ENCODE measurements around the gene STARD3. TPM values are rescaled to one million over a fixed set of nuclear protein-coding genes. Genes with fewer than 3 reads are reported as not detected.
"Not testable (repeated sequence)": the region's sequence is repeated elsewhere in the genome, so short reads cannot be mapped to it uniquely, and the experiment has no call there.

The STARD3 gene
- total RNA-seq, 1 donor from 2014 or later = 58.2 TPM

DNA sequence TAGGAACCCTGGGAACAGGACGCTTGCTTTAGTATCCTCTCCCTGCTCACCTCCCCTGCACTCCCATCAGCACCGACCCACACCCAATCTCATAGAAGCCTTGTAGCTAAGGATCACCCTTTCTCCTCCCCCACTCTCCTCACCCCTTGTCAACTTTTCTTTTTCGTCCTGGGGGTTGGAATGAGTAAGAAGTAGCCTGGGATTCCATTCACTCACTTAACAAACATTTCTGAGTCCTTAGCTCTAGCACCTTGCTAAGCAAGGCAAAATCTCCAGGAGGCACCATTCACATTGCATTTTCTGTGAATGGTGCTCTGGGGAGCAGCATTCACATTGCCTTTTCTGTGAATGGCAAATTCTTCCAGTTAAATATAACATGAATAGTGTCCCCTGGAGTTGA is 52.0 kb downstream of the STARD3 start:
- TF ChIP-seq, protein P1, sequence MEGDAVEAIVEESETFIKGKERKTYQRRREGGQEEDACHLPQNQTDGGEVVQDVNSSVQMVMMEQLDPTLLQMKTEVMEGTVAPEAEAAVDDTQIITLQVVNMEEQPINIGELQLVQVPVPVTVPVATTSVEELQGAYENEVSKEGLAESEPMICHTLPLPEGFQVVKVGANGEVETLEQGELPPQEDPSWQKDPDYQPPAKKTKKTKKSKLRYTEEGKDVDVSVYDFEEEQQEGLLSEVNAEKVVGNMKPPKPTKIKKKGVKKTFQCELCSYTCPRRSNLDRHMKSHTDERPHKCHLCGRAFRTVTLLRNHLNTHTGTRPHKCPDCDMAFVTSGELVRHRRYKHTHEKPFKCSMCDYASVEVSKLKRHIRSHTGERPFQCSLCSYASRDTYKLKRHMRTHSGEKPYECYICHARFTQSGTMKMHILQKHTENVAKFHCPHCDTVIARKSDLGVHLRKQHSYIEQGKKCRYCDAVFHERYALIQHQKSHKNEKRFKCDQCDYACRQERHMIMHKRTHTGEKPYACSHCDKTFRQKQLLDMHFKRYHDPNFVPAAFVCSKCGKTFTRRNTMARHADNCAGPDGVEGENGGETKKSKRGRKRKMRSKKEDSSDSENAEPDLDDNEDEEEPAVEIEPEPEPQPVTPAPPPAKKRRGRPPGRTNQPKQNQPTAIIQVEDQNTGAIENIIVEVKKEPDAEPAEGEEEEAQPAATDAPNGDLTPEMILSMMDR (IDR thresholded peaks at IDR 0.05) = no peak
- POLR2A ChIA-PET = interaction anchor here (0.7 to 2.9 kb wide), 5 partner anchors 9 to 143 kb away, joined by 4 to 25 read pairs (median 22); partner anchors contain the start of genes MIEN1 and STARD3
- CTCF ChIA-PET = interaction anchor here (1.2 to 2.1 kb wide), 2 partner anchors 14 to 41 kb away, joined by 4 to 6 read pairs; partner anchors contain the start of gene MIEN1
- Mint-ChIP-seq H3K27me3 (no peaks in the 10 kb centered on the region), H3K4me3 (peak overlapping the region; percentile 99), H3K4me1 (peaks cover 18% of the 10 kb centered on the region), H3K9me3 (no peaks in the 10 kb centered on the region), H3K27ac (peak overlapping the region; percentile 97), H3K36me3 (ENCODE audit: low read depth) (peaks cover 21% of the 10 kb centered on the region)
- intact Hi-C loops (cut with micrococcal nuclease) = loop anchor here (5.0 kb wide), 2 partner anchors 173 to 263 kb away; partner anchors contain the start of gene IKZF3
- ATAC-seq (ENCODE audit: low read depth) = no peak
- DNase-seq = no peak

DNA sequence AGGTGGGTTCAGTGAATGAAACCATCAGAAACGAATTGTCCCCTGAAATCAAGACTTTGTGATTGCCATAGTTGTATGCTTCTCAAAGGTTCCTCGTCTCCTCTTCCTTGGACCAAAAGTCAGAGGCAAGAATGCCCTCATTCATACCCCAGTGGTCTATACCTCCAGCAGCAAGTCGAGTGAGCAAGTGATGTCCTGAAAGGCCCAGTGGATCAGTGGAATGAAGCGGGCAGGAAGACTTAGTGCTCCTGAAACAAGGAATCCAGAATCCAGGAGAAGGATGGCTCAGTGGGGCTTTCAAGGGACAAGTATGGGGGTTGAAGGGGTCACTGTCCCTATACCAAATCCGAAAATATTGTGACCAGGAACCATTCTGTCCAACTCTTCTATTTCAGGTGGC is 57.6 kb downstream of the STARD3 start:
- CTCF ChIA-PET = no interaction called here
- peaks cover 1% of the 10 kb centered on the region for H3K4me1 Mint-ChIP-seq
- ATAC-seq (ENCODE audit: low read depth) = no peak
- TF ChIP-seq, protein P1 (IDR thresholded peaks at IDR 0.05) = no peak
- POLR2A ChIA-PET = no interaction called here
- no peak overlapping the region for H3K4me3 Mint-ChIP-seq
- H3K9me3 Mint-ChIP-seq = no peaks in the 10 kb centered on the region
- H3K36me3 Mint-ChIP-seq (ENCODE audit: low read depth) = peaks cover 2% of the 10 kb centered on the region
- peaks cover 11% of the 10 kb centered on the region for H3K27me3 Mint-ChIP-seq
- H3K27ac Mint-ChIP-seq = no peak overlapping the region
- no peak for DNase-seq
- intact Hi-C loops (cut with micrococcal nuclease) = no loop called here

DNA sequence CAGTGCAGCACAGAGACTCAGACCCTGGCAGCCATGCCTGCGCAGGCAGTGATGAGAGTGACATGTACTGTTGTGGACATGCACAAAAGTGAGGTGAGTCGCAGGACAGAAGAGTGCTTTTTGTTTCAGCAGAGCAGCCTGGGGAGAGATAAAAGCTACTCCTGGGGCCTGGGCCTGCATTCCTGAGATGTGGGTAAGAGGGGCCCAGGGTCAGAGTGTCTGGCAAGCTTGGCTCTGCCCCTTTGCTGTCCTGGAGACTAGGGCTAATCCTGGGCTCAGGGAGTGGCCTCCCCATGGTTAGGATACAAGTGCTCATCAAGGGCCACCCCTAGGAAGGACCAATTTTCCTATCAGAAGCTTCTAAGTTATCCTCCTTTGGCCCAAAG is 58.1 kb downstream of the STARD3 start:
- POLR2A ChIA-PET = no interaction called here
- Mint-ChIP-seq H3K36me3 (ENCODE audit: low read depth) (peaks cover 2% of the 10 kb centered on the region), H3K27me3 (peaks cover 14% of the 10 kb centered on the region)

DNA sequence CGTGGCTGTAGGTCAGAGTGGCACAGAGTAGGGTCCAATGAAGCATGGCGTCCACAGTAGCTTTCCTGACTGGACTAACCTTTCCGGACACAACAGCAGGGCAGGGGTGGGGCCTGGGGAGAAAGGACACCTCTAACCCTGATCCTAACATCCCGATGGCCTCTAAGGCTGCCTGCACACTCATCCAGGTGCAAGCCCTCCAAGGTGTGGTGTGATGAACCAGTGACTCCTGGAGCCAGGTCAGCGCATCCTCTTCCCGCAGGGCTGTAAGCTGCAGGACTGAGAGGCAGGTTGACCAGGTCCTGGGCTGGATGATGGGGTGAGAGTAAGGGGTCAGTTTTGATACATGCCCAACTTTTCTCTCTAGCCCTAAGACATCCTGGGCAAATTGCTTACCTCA is 59.8 kb downstream of the STARD3 start:
- ChIA-PET POLR2A (no interaction called here), CTCF (no interaction called here)
- H3K4me3 Mint-ChIP-seq = no peak overlapping the region
- H3K27ac Mint-ChIP-seq = no peak overlapping the region
- no peaks in the 10 kb centered on the region for H3K9me3 Mint-ChIP-seq
- peaks cover 2% of the 10 kb centered on the region for H3K36me3 Mint-ChIP-seq (ENCODE audit: low read depth)
- ATAC-seq (ENCODE audit: low read depth) (no peak), DNase-seq (no peak)
- H3K4me1 Mint-ChIP-seq = peaks cover 9% of the 10 kb centered on the region
- H3K27me3 Mint-ChIP-seq = peaks cover 26% of the 10 kb centered on the region
- intact Hi-C loops (cut with micrococcal nuclease) = no loop called here
- TF ChIP-seq, protein P1 (IDR thresholded peaks at IDR 0.05) = no peak

More for the DNA sequence above, 58.1 kb downstream of the STARD3 start:
- TF ChIP-seq, protein P1 (IDR thresholded peaks at IDR 0.05) = no peak
- no peak for DNase-seq
- ATAC-seq (ENCODE audit: low read depth) = no peak
- no peak overlapping the region for H3K27ac Mint-ChIP-seq
- no peak overlapping the region for H3K4me3 Mint-ChIP-seq
- no peaks in the 10 kb centered on the region for H3K9me3 Mint-ChIP-seq
- intact Hi-C loops (cut with micrococcal nuclease) = no loop called here
- CTCF ChIA-PET = no interaction called here
- peaks cover 4% of the 10 kb centered on the region for H3K4me1 Mint-ChIP-seq

DNA sequence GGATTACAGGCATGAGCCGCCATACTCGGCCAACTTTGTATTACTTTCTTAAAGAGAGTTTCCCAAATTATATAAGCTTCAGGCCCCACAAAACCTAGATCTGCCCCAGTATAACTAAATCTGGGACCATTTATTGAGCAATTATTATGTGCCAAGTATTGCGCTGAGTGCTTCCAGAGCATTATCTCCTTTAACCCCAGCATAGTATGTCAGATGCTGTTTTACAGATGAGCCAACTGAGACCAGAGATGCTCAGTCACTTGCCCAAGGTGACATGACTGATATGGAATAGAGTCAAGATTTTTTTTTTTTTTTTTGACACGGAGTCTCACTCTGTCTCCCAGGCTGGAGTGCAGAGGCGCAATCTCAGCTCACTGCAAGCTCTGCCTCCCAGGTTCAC is 61.0 kb downstream of the STARD3 start:
- Mint-ChIP-seq H3K4me3 (no peak overlapping the region), H3K27me3 (peaks cover 30% of the 10 kb centered on the region), H3K27ac (no peak overlapping the region), H3K9me3 (no peaks in the 10 kb centered on the region), H3K36me3 (ENCODE audit: low read depth) (peaks cover 2% of the 10 kb centered on the region), H3K4me1 (peaks cover 9% of the 10 kb centered on the region)
- POLR2A ChIA-PET = interaction anchor here (0.6 kb wide), 1 partner anchor 32 kb away, joined by 4 read pairs; no protein-coding TSS in a partner anchor
- CTCF ChIA-PET = no interaction called here
- TF ChIP-seq, protein P1 (IDR thresholded peaks at IDR 0.05) = no peak
- intact Hi-C loops (cut with micrococcal nuclease) = no loop called here
- DNase-seq = no peak
- ATAC-seq (ENCODE audit: low read depth) = no peak

DNA sequence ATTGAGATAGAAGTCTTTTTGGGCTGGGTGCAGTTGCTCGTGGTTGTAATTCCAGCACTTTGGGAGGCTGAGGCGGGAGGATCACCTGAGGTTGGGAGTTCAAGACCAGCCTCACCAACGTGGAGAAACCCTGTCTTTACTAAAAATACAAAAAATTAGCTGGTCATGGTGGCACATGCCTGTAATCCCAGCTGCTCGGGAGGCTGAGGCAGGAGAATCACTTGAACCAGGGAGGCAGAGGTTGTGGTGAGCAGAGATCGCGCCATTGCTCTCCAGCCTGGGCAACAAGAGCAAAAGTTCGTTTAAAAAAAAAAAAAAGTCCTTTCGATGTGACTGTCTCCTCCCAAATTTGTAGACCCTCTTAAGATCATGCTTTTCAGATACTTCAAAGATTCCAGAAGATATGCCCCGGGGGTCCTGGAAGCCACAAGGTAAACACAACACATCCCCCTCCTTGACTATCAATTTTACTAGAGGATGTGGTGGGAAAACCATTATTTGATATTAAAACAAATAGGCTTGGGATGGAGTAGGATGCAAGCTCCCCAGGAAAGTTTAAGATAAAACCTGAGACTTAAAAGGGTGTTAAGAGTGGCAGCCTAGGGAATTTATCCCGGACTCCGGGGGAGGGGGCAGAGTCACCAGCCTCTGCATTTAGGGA is 62.3 kb downstream of the STARD3 start:
- intact Hi-C loops (cut with micrococcal nuclease); H3K9me3 Mint-ChIP-seq; ATAC-seq (ENCODE audit: low read depth); H3K36me3 Mint-ChIP-seq (ENCODE audit: low read depth); DNase-seq; CTCF ChIA-PET; H3K27ac Mint-ChIP-seq: not testable (repeated sequence)
- POLR2A ChIA-PET = interaction anchor here (0.6 kb wide), 1 partner anchor 32 kb away, joined by 12 read pairs; no protein-coding TSS in a partner anchor
- Mint-ChIP-seq H3K27me3 (peaks cover 30% of the 10 kb centered on the region), H3K4me3 (peak overlapping the region; percentile 6), H3K4me1 (peaks cover 14% of the 10 kb centered on the region)

All from activated B cell treated with CpG ODN at 0.5 μM for 24 hours (primary cell).